Measurements from ENCODE around the gene PRDM7.
"Not testable (repeated sequence)": the region's sequence is repeated elsewhere in the genome, so short reads cannot be mapped to it uniquely, and the experiment has no call there.

Gene PRDM7

DNA sequence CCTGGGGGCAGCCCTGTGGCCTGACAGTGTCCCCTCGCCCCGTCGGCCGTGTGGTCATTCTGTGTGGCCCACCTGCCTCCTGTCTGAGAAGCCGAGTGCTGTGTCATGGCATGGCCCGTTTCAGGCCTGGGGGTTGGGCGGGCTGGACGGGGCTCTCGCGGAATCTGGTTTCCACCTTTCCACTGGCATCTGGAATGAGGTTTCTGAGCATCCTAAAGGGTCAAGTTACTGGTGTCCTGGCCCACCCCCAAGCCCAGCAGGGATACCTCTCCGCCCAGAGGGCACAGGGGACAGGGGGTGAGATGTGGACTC lies 65.7 kb downstream of the PRDM7 start:
- no peak for DNase-seq

DNA sequence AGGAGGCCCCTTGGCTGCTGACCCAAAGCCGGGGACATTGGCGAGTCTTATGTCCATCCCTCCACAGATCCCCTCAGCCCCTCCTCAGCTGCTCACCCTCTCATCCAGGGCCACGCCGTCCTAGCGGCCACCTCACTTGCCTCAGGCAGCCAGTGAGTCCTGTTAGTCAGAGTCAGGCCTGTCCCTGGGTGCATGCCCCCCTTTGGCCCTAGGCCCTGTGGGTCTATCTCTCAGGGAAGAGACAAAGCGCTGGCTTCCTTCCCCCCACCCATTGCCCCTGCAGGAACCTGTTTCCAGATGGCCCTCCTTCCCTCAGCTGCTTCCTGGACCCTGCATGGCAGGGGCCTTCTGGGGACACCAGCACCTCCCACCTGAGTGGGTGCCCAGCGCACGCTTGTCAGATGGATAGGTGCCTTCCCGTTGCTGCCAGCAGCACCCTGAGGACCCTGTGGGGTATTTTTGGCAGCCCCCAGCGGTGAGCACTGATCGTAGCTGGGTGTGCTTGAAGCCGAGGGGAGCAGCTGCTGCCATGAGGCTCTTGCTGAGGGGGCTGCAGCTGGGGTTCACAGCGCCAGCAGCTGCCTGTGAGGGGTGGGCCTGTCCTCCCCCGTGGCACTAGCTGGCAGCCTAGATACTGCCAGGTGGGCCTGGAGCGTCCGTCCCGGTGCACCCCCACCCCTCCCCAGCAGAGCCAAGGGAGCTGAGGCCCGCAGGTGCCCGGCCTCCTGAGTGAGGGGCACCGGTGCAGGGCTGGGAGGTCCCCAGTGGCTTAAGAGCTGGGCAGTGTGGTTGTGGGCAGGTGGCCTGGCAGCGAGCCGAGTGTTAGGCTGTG lies 66.2 kb downstream of the PRDM7 start:
- DNase-seq, result no peak

DNA sequence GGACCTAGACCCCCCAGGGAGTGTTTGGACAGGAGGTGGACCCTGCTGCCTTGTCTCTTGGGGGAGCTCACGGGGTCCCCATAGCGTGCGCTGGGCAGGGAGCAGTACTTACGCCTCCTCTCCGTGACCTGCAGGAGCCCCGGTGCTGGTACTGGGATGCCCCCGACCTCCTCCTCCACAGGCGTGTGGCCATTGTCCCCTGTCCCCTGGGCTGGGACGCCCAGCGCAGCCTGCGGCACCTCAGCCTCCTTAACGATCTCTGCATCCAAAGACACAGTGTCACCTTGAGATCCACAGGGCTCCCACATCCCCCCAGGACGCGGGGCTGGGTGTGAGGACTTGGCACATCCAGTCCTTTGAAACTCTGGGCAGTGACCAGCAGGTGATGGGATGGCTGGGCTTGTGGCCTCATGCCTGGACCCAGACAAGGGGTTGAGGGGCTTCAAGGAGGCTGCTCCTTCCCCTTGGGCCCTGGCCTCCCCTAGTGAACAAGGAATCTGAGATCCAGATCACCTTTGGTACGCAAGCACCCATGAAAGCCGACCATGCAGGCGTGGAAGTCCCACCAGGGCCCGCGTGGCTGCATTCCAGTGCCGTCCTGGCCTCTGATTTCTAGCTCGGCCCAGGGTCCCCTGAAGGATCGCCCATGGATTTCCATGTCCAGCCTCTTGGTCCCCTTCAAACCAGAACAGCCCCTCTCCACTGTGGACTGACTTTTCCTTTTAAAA lies 67.8 kb downstream of the PRDM7 start:
- DNase-seq, result no peak

DNA sequence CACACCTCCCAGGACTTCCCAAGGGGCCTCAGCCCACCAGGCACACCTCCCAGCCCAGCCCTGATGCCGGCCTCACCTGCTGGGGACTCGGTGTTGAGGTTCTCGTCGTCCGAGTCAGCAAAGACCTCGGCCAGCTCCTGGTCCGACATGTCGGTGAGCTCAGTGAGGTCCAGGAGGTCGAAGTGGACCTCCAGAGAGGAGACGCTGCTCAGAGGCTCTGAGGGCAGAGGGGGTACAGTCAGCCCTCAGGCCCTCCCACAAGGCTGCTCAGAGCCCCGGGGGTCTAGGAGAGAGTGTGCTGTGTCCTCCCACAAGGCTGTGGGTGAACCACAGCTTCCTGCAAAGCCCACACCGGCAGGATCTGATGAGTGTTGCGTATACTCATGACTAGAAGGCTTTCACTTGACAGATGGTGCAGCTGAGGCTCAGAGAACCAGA lies 68.4 kb downstream of the PRDM7 start:
- DNase-seq, result peak; percentile 65

DNA sequence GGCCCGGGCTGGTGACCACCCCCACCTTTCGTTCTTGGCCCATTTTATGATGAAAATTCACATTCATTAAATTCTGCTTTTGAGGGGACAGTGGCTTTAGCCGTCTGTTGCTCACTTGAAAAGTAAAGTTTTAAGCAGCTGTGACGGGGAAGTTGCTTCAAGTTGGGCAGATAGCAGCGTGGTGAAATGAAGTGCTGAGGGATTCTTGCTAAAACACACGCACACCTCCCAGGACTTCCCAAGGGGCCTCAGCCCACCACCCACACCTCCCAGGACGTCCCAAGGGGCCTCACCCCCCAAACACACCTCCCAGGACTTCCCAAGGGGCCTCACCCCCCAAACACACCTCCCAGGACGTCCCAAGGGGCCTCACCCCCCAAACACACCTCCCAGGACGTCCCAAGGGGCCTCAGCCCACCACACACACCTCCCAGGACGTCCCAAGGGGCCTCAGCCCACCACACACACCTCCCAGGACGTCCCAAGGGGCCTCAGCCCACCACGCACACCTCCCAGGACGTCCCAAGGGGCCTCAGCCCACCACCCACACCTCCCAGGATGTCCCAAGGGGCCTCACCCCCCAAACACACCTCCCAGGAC lies 69.4 kb downstream of the PRDM7 start:
- not testable (repeated sequence) for DNase-seq

DNA sequence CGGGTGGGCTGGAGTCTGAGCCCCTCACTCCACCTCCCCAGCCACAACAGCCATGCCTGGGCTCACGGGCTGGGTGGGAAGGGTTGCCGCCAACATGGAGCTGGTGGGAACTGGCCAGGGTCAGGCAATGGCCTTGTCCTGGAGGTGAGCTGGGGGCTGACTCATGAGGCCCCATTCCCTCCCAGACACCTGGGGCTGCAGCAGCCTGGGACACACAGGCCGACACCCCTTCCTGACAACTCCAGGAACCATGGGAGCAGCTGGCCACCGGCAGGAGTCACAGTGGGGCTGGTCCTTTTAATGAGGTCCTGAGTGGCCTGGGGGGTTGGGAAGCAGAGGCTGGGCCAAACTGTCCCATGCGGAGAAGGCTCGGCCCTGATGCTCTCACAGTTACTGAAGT lies 70.1 kb downstream of the PRDM7 start:
- no peak for DNase-seq
